ENCODE measurements around the gene CHFR. TPM values are rescaled to one million over a fixed set of nuclear protein-coding genes. Genes with fewer than 3 reads are reported as not detected.

Gene CHFR
- total and polyA plus RNA-seq, 2 donors (not counting 3 experiments of a cell fraction or from before 2014, with no cell fraction given) = 45.4 to 66.5 TPM

- BruUV-seq (replicated peaks) = no TSS peak
- Histone ChIP-seq H3K4me2 (ENCODE audit: insufficient read depth, low read length) (no peak overlapping the region), H3K36me3 (ENCODE audit: control insufficient read depth in 2 of 2, extremely low read depth in 1 of 2, insufficient read depth in 2 of 2, low read length in 2 of 2) (peaks cover 2 to 23% of the 10 kb centered on the region in 2 experiments), H4K20me1 (replicated peaks; ENCODE audit: control insufficient read depth, extremely low read depth, insufficient read depth, low read length) (no peaks in the 10 kb centered on the region), H3K27ac (ENCODE audit: insufficient read depth, low read depth, low read length) (no peak overlapping the region), H3K4me1 (ENCODE audit: control insufficient read depth, extremely low read depth, insufficient read depth, low read length) (no peaks in the 10 kb centered on the region), H3K79me2 (ENCODE audit: control insufficient read depth, insufficient read depth, low read length) (no peaks in the 10 kb centered on the region), H3K9me1 (replicated peaks; ENCODE audit: control insufficient read depth, extremely low read depth, insufficient read depth, low read length) (no peaks in the 10 kb centered on the region), H3K27me3 (ENCODE audit: control insufficient read depth in 2 of 2, insufficient read depth in 2 of 2, low read length in 2 of 2) (no peaks in the 10 kb centered on the region), H3K4me3 (replicated peaks in 1 of 3; ENCODE audit: insufficient read depth in 1 of 3, low read depth in 1 of 3, low read length in 3 of 3) (no peak overlapping the region), H3K9ac (replicated peaks; ENCODE audit: extremely low read depth, insufficient read depth, low read length) (no peak overlapping the region), H2AFZ (ENCODE audit: low read depth, low read length) (no peak overlapping the region), H3K9me3 (replicated peaks; ENCODE audit: control insufficient read depth, insufficient read depth, low read length) (no peaks in the 10 kb centered on the region)
- FAIRE-seq (no peak), DNase-seq (ENCODE audit: low read depth, low spot score) (no peak)
- ChIA-PET POLR2A (no interaction called here), CTCF (no interaction called here)
- TF ChIP-seq EZH2 (IDR thresholded peaks at IDR 0.05; ENCODE audit: borderline replicate concordance, low read depth, low read length, severe bottlenecking) = no peak
- TF ChIP-seq GATA2 (IDR thresholded peaks at IDR 0.05; ENCODE audit: insufficient read depth, insufficient read length, low read depth, low read length) = no peak
- TF ChIP-seq MYC (IDR thresholded peaks at IDR 0.05; ENCODE audit: low read depth, low read length) = no peak
- no peak for TF ChIP-seq FOS (IDR thresholded peaks at IDR 0.05; ENCODE audit: borderline replicate concordance, insufficient read depth, low read length)
- TF ChIP-seq CTCF (IDR thresholded peaks at IDR 0.05; ENCODE audit: extremely low read depth in 1 of 2, insufficient read depth in 1 of 2, low read depth in 1 of 2, low read length in 2 of 2) = no peak
- no peak for TF ChIP-seq JUN (IDR thresholded peaks at IDR 0.05; ENCODE audit: borderline replicate concordance, insufficient read depth, insufficient read length, low read depth)
- no peak for TF ChIP-seq POLR2AphosphoS5 (IDR thresholded peaks at IDR 0.05; ENCODE audit: insufficient read depth, low read depth, low read length)
- no peak for TF ChIP-seq POLR2A (IDR thresholded peaks at IDR 0.05; ENCODE audit: low read depth, low read length)
- TF ChIP-seq MAX (IDR thresholded peaks at IDR 0.05; ENCODE audit: insufficient read depth, insufficient read length) = no peak
- intact Hi-C loops (cut with micrococcal nuclease) (no loop called here), dilution Hi-C loops (cut with MboI; ENCODE audit: extremely low pct_ligation_motif_present, low sequenced_read_pairs) (no loop called here)
These were observed 46.9 kb downstream of the CHFR start for GRCh38 chr12:132840536-132840935.
